PC-9 (cell line): ENCODE data around the gene RP2. TPM values are rescaled to one million over a fixed set of nuclear protein-coding genes. Genes with fewer than 3 reads are reported as not detected.

ENCODE experiments used
- BruUV-seq: library from RNA; stranded (reverse); fragments of 400-500 nt; replicated peaks from 2 replicates; lab custom pipeline; 2021; lab: Mats Ljungman, UMichigan
- CTCF ChIA-PET: fragments of 300-600 bp; sonication (Branson Sonifier 250); formaldehyde crosslinking; loops from one replicate; lab custom pipeline; 2022; ENCODE audit warnings: antibody characterized with exemption; lab: Charles Lee
- POLR2A ChIA-PET: fragments of 300-600 bp; sonication (Branson Sonifier 250); formaldehyde crosslinking; loops from one replicate; lab custom pipeline; 2022; ENCODE audit warnings: antibody characterized with exemption; ENCODE audit not compliant: unreplicated experiment; lab: Charles Lee
- DNase-seq, 2 experiments: peaks; one replicate each; pipeline versions ENCODE4 v3.0.0 to v3.0.0-alpha.2; 2015 to 2022; ENCODE audit warnings: mixed read lengths in 1 of 2
- H2AFZ ChIP-seq: fragments of 200-600 bp; sonication (generic); 2 replicates; pipeline ENCODE4 v1.8.1; 2017; ENCODE audit warnings: antibody characterized with exemption
- H3F3A ChIP-seq: fragments of 200-600 bp; sonication (generic); 2 replicates; pipeline ENCODE4 v1.8.1; 2017; ENCODE audit warnings: antibody characterized with exemption, mild to moderate bottlenecking, low read depth; ENCODE audit not compliant: insufficient read depth
- H3K27ac ChIP-seq: fragments of 200-600 bp; sonication (generic); 2 replicates; pipeline ENCODE4 v1.6.1; 2016; ENCODE audit warnings: mixed run types
- H3K27me3 ChIP-seq: fragments of 200-600 bp; sonication (generic); 2 replicates; pipeline ENCODE4 v1.6.1; 2016; ENCODE audit warnings: low read depth, mixed run types; ENCODE audit not compliant: insufficient read depth
- H3K36me3 ChIP-seq: fragments of 200-600 bp; sonication (generic); 2 replicates; pipeline ENCODE4 v1.6.1; 2016; ENCODE audit warnings: low read depth, mixed run types
- H3K4me1 ChIP-seq: fragments of 200-600 bp; sonication (generic); replicated peaks from 2 replicates; pipeline ENCODE4 v1.6.1; 2016; ENCODE audit warnings: mixed run types; ENCODE audit not compliant: insufficient read depth
- H3K4me2 ChIP-seq: fragments of 200-600 bp; sonication (generic); 2 replicates; pipeline ENCODE4 v1.6.1; 2017; ENCODE audit warnings: mixed run types
- H3K4me3 ChIP-seq: fragments of 200-600 bp; sonication (generic); 2 replicates; pipeline ENCODE4 v1.6.1; 2016; ENCODE audit warnings: mixed run types
- H3K79me2 ChIP-seq: fragments of 200-600 bp; sonication (generic); 2 replicates; pipeline ENCODE4 v1.6.1; 2017; ENCODE audit warnings: low read depth, mixed run types
- H3K9me2 ChIP-seq: fragments of 200-600 bp; sonication (generic); 2 replicates; pipeline ENCODE4 v1.8.1; 2017; ENCODE audit warnings: mild to moderate bottlenecking; ENCODE audit not compliant: insufficient read depth
- H3K9me3 ChIP-seq: fragments of 200-600 bp; sonication (generic); 2 replicates; pipeline ENCODE4 v1.8.1; 2016; ENCODE audit warnings: low read depth; ENCODE audit not compliant: insufficient read depth
- H4K20me1 ChIP-seq: fragments of 200-600 bp; sonication (generic); 2 replicates; pipeline ENCODE4 v1.8.1; 2017; ENCODE audit not compliant: insufficient read depth
- EZH2 ChIP-seq: fragments of 200-600 bp; sonication (generic); IDR thresholded peaks from 2 replicates; pipeline ENCODE4 v1.8.0; 2017; ENCODE audit warnings: antibody characterized with exemption, low read depth
- intact Hi-C: fragments of 100-400 bp; cut with micrococcal nuclease; formaldehyde crosslinking; loops from one replicate; pipeline ENCODE4 v1.10.0; 2022; ENCODE audit not compliant: unreplicated experiment
- total RNA-seq: library from RNA; stranded (reverse); gene quantifications from 2 replicates; pipeline ENCODE4 v1.2.3, GENCODE V29; 2021
- TF ChIP-seq, protein P1 (sequence below): fragments of 200-600 bp; sonication (generic); conservative IDR thresholded peaks from 2 replicates; pipeline ENCODE4 v1.6.1; 2017; ENCODE audit warnings: mixed run types, antibody characterized with exemption, mild to moderate bottlenecking, moderate library complexity

Gene RP2
- total RNA-seq, 1 experiment from 2014 or later = 11.2 TPM

DNA sequence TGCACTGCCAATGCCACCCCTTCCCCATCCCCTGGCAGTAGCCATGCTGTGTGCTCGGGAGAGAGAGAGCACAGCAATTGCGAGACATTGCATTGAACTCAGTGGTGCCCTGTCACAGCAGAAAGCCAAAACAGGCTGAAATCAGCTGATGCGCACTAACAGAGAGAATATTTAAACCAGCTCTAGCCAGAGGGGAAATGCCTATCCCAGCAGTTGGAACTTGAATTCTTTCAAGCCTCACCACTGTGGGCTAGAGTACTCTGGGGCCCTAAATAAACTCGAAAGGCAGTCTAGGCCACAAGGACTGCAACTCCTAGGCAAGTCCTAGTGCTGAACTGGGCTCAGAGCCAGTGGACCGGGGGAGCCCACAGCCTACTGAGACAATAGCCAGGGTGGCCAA is 17.7 kb upstream of the RP2 start:
- Histone ChIP-seq H3K36me3 (no peaks in the 10 kb centered on the region), H2AFZ (no peak overlapping the region), H3F3A (no peaks in the 10 kb centered on the region), H3K4me2 (no peak overlapping the region), H3K27me3 (no peaks in the 10 kb centered on the region), H3K9me2 (no peaks in the 10 kb centered on the region), H3K79me2 (no peaks in the 10 kb centered on the region), H3K4me3 (no peak overlapping the region), H4K20me1 (no peaks in the 10 kb centered on the region), H3K27ac (no peak overlapping the region), H3K4me1 (no peaks in the 10 kb centered on the region), H3K9me3 (no peaks in the 10 kb centered on the region)
- BruUV-seq = no TSS peak
- TF ChIP-seq EZH2 = no peak
- TF ChIP-seq, protein P1, sequence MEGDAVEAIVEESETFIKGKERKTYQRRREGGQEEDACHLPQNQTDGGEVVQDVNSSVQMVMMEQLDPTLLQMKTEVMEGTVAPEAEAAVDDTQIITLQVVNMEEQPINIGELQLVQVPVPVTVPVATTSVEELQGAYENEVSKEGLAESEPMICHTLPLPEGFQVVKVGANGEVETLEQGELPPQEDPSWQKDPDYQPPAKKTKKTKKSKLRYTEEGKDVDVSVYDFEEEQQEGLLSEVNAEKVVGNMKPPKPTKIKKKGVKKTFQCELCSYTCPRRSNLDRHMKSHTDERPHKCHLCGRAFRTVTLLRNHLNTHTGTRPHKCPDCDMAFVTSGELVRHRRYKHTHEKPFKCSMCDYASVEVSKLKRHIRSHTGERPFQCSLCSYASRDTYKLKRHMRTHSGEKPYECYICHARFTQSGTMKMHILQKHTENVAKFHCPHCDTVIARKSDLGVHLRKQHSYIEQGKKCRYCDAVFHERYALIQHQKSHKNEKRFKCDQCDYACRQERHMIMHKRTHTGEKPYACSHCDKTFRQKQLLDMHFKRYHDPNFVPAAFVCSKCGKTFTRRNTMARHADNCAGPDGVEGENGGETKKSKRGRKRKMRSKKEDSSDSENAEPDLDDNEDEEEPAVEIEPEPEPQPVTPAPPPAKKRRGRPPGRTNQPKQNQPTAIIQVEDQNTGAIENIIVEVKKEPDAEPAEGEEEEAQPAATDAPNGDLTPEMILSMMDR = no peak
- intact Hi-C loops = no loop called here
- POLR2A ChIA-PET = no interaction called here
- CTCF ChIA-PET = no interaction called here
- no peak for DNase-seq

DNA sequence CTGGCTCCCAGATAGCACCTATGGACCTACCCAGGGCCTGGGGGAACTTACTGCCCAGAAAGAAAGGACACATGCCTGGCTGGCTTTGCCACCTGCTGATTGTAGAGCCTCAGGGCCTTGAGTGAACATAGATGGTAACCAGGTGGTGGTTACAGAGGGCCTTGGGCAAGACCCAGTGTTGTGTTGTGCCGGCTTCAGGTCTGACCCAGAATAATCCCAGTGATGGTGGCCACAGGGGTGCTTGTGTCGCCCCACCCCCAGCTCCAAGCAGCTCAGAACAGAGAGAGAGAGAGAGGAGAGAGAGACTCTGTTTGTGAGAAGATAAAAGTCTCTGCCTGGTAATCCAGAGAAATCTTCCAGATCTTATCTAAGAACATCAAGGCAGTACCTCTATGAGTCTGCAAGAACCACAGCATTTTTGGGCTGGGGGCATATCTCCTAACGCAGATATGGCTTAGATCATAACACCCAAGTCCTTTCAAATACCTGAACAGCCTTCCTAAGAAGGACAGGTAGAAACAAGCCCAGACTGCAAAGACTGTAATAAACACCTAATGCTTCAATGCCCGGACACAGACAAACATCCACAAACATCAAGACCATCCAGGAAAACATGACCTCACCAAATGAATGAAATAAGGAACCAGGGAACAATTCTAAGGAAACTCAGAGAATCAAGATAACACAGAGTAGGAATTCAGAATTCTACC is 16.3 kb upstream of the RP2 start:
- no peak for DNase-seq
- no peak for TF ChIP-seq EZH2
- TF ChIP-seq, protein P1 = no peak
- Histone ChIP-seq H2AFZ (no peak overlapping the region), H3K9me2 (no peaks in the 10 kb centered on the region), H3K4me2 (no peak overlapping the region), H3K27me3 (no peaks in the 10 kb centered on the region), H3K9me3 (no peaks in the 10 kb centered on the region), H3F3A (no peaks in the 10 kb centered on the region), H3K4me3 (no peak overlapping the region), H3K36me3 (no peaks in the 10 kb centered on the region), H3K27ac (no peak overlapping the region), H3K4me1 (no peaks in the 10 kb centered on the region), H4K20me1 (no peaks in the 10 kb centered on the region), H3K79me2 (no peaks in the 10 kb centered on the region)
- ChIA-PET CTCF (no interaction called here), POLR2A (no interaction called here)
- intact Hi-C loops = no loop called here
- BruUV-seq = no TSS peak

DNA sequence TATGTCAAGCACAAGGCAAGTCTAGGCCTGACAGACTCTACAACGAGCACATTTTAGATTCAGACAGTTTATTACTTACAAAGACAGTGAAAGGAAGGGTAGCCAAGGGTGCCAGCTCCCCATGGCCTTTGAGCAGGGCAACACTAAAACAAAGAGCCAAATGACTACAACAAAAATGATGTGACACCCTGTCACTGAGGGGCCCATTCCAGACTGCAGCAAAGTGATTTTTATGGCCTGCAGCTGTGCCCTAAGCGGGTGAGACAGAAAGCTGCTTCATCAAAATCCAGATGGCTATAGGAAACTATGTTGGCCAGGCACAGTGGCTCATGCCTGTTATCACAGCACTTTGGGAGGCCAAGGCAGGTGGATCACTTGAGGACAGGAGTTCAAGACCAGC is 13.4 kb upstream of the RP2 start:
- H4K20me1 ChIP-seq = no peaks in the 10 kb centered on the region
- TF ChIP-seq, protein P1 = no peak
- TF ChIP-seq EZH2 = no peak
- no peaks in the 10 kb centered on the region for H3K4me1 ChIP-seq
- intact Hi-C loops = no loop called here
- POLR2A ChIA-PET = no interaction called here
- no peak overlapping the region for H3K4me2 ChIP-seq
- no peaks in the 10 kb centered on the region for H3F3A ChIP-seq
- no TSS peak for BruUV-seq
- CTCF ChIA-PET = no interaction called here
- no peaks in the 10 kb centered on the region for H3K36me3 ChIP-seq
- H3K9me3 ChIP-seq = no peaks in the 10 kb centered on the region
- H3K27ac ChIP-seq = no peak overlapping the region
- H3K79me2 ChIP-seq = no peaks in the 10 kb centered on the region
- no peak for DNase-seq
- H3K9me2 ChIP-seq = no peaks in the 10 kb centered on the region
- H3K4me3 ChIP-seq = no peak overlapping the region
- no peak overlapping the region for H2AFZ ChIP-seq
- H3K27me3 ChIP-seq = no peaks in the 10 kb centered on the region
